ENCODE data around the gene HEMGN.

DNA sequence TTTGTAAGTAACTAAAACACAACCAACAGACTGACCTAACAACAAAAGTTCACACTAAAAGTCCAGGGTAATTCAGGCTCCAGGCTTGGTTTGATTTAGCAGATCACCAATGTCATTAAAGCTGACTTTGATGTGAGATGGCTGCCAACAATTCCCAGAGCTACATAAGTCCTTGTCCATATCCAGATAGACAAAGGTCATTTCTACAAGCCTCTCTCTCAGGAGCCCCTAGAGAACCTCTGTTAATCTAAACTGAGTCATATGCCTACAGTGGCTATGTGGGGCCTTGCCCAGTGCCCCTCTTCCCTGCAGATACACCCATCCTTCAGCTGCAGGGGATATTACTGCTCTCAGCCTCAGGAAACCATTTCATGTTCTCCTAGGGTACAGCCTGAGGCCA is 26.9 kb upstream of the HEMGN start:
- TF ChIP-seq CBX8 (IDR thresholded peaks at IDR 0.05; ENCODE audit: borderline replicate concordance, low read depth, low read length) (no peak), CHD1 (IDR thresholded peaks at IDR 0.05; ENCODE audit: low read depth, low read length) (no peak), CTBP2 (IDR thresholded peaks at IDR 0.05; ENCODE audit: borderline replicate concordance, insufficient read depth, insufficient read length, low read length) (no peak), BRCA1 (IDR thresholded peaks at IDR 0.05; ENCODE audit: low read depth, low read length) (no peak), POLR2A (IDR thresholded peaks at IDR 0.05; ENCODE audit: control extremely low read depth in 1 of 2, low read depth in 2 of 2, low read length in 2 of 2) (no peak), TAF1 (IDR thresholded peaks at IDR 0.05; ENCODE audit: low read depth, low read length) (no peak), ZNF274 (IDR thresholded peaks at IDR 0.05; ENCODE audit: borderline replicate concordance, extremely low read depth, low read length) (no peak), JUND (IDR thresholded peaks at IDR 0.05; ENCODE audit: low read length) (no peak), SUZ12 (IDR thresholded peaks at IDR 0.05; ENCODE audit: low read length) (no peak), NRF1 (IDR thresholded peaks at IDR 0.05; ENCODE audit: low read depth, low read length) (no peak), EP300 (IDR thresholded peaks at IDR 0.05; ENCODE audit: borderline replicate concordance in 1 of 2, low read depth in 2 of 2, low read length in 2 of 2) (no peak), POLR2AphosphoS5 (IDR thresholded peaks at IDR 0.05; ENCODE audit: low read depth, low read length) (no peak)
- TF ChIP-seq, protein P1, sequence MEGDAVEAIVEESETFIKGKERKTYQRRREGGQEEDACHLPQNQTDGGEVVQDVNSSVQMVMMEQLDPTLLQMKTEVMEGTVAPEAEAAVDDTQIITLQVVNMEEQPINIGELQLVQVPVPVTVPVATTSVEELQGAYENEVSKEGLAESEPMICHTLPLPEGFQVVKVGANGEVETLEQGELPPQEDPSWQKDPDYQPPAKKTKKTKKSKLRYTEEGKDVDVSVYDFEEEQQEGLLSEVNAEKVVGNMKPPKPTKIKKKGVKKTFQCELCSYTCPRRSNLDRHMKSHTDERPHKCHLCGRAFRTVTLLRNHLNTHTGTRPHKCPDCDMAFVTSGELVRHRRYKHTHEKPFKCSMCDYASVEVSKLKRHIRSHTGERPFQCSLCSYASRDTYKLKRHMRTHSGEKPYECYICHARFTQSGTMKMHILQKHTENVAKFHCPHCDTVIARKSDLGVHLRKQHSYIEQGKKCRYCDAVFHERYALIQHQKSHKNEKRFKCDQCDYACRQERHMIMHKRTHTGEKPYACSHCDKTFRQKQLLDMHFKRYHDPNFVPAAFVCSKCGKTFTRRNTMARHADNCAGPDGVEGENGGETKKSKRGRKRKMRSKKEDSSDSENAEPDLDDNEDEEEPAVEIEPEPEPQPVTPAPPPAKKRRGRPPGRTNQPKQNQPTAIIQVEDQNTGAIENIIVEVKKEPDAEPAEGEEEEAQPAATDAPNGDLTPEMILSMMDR (IDR thresholded peaks at IDR 0.05; ENCODE audit: control extremely low read depth in 1 of 3, insufficient read depth in 1 of 3, low read depth in 1 of 3, low read length in 3 of 3): no peak
- TF ChIP-seq, protein P2, sequence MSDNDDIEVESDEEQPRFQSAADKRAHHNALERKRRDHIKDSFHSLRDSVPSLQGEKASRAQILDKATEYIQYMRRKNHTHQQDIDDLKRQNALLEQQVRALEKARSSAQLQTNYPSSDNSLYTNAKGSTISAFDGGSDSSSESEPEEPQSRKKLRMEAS (IDR thresholded peaks at IDR 0.05): no peak
